Myocyte (in vitro differentiated cells): ENCODE measurements around the gene ARHGAP22. TPM values are rescaled to one million over a fixed set of nuclear protein-coding genes. Genes with fewer than 3 reads are reported as not detected.
A peak's percentile ranks its signal among the peaks of the same experiment; 100 is the strongest.

Experiments
- DNase-seq: peaks from one replicate; pipeline ENCODE4 v3.0.0-alpha.2; 2012; ENCODE audit warnings: low read depth
- total RNA-seq: library from RNA; depleted of rRNA; stranded (reverse); fragments of >200 nt; gene quantifications from 2 replicates; pipeline ENCODE4 v1.2.3, GENCODE V29; 2014

Gene ARHGAP22
- total RNA-seq, 1 donor from 2014 or later = 42.8 TPM

DNA sequence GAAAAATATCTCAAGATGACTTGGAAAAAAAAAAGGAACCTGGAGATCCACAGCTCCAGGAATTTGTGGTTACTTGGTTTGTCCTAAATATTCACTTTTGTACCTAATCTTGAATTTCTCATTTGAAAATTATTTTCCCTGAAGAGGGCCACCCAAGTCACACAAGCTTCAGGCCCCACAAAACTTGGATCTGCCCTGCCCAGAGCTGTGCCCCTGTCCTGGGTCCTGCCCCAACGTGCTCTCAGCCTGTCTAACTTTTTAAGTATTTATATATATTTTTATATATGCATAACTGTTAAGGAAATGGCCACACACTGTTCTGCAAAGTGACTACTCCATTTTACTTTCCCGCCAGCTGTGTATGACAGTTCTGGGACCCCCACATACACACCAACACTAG is 123.5 kb downstream of the ARHGAP22 start:
- DNase-seq = no peak

DNA sequence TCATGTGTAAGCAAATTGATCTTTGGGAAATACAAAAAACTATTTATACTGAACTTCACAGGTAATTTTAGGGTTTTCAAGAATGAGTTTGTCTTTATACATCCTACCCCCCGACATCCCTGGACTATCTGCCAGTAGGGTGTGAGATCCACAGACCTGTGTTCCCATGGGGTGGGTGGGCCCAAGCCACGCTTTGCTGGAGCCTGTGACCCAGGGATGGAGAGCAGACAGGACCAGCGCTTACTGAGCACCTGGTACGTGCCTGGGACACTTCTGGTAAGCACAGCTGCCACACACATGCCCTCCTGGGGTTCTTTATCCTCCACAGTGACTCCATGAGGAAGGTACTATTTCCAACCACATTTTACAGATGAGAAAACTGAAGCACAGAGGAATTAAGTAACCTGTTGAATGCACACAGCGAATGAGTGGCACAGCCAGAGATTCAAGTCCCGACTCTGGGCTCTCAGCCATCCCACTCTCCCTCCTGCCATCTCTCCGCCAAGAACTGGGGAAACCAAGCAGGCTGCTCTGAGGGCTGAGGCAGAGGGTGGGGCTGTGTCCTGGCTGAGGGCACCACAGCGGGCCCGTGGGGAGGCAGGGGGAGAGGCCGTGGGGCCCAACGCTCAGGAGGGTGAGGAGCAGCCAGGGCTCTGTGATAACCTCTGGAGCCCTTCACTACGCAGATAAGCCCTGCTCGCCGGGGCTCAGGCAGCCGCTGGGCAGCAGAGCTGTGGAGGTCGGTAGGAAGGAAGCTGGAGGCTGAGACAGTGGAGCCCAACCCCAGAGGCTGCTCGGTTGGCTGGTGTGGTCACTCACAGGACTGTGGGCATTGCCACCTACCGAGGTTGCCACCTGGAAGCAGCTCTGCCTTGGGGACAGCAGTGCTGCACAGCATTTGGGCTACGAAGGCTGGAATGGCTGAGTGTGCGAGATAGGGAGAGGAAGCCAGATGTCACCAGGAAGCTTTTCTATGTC is 124.2 kb downstream of the ARHGAP22 start:
- DNase-seq = no peak

DNA sequence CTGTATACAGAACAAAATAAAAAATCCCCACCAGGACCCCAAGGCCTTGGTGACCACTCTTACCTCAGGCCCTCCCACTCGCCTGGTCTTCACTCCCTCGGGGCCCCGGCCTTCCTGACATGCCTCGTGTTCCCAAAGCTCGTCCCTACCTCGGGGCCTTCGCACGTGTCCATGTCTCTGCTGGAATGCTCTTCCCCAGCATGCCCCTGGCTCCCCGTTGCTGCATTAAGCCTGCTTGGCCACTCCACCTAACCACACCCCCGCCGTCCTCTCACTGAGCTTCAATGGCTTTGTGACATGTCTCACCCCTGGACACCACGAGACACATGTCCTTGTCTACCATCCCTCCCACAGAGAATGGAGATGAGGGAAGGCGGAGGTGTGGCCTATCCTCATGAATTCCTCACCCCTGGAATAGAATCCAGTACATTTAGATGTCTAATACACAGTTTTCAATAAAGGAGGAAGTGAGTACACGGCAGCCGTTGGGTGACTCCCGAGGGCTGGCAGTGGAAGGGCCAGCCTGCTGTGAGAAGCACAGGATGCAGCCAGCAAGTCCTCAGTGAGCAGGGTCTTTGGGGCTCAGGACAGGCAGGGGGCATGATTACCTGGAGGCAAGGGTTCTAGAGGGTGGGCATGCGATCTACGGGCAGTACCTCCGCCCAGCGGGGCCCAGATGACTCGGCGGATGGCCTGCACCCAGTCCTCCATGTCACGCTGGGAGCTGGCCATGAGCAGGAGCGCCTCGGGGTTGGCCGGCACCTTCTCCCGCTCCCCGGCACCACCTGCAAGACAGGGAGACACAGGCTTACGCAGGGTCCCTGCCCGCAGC is 125.7 kb downstream of the ARHGAP22 start:
- peak; percentile 41 for DNase-seq

DNA sequence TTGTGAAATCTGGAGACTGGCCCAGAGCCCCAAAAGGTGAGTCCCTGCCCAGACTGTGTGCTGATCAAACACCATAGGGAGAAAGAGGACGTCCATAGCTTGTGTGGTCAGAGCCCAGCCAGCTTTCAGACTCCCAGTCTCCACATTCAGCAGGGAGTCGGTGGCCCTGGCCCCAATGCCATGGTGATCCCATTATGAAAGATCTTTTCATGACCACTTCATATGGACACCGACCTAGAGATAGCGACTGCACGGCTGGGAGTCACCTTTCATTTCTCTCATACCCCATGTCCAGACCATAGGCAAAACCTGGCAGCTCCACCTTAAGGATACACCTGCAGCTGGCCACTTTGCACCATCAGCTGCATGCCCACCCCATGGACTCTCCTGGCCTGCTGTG is 126.4 kb downstream of the ARHGAP22 start:
- no peak for DNase-seq

GRCh38 chr10:48477616-48478015 is 127.3 kb downstream of the ARHGAP22 start:
- DNase-seq = no peak

DNA sequence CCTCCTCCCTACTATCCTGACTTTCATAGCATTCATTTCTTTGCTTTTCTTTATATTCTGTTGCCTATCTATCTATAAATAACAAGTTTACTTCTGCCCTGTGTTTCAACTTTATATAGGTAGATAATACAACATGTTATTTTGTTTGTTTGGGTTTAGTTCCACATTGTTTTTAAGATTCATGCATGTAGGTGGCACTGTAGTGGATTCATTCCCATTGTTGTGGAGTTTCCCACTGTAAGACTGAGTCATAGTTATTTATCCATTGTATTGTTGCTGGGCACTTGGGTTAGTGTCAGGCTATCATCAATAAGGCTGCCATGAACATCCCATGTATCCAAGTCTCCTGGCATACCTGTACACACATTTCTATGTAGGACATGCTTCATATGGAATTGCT is 127.7 kb downstream of the ARHGAP22 start:
- DNase-seq = no peak

- DNase-seq = no peak
These were observed 128.4 kb downstream of the ARHGAP22 start for GRCh38 chr10:48476279-48476982.

GRCh38 chr10:48475943-48476278 is 129.0 kb downstream of the ARHGAP22 start:
- DNase-seq = no peak

DNA sequence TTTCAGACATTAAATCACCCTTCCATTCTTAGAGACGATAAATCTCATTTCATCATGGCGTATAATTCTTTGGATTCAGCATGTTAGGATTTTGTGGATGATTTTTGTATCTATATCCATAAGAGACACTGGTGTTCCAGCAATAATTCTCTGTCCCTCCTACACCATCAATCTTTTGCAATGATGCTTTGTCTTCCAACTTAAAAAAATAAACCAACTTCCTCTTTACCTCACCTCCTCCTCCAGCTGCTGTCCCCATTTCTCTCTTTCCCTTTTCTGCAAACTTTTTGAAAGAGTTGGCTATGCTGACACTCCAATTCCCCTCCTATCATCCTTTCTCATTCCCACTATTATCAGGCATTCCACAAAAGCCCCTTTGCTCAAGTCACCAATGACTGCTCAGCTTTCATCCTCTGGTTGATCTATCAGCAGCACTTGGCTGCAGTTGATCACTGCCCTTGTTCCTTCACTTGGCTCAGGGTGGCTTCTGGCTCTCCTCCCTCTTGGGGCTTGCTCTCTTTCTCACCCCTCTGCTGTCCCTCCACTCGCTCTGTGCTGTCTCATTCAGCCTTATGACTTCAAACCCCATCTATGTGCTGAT is 130.0 kb downstream of the ARHGAP22 start:
- no peak for DNase-seq

DNA sequence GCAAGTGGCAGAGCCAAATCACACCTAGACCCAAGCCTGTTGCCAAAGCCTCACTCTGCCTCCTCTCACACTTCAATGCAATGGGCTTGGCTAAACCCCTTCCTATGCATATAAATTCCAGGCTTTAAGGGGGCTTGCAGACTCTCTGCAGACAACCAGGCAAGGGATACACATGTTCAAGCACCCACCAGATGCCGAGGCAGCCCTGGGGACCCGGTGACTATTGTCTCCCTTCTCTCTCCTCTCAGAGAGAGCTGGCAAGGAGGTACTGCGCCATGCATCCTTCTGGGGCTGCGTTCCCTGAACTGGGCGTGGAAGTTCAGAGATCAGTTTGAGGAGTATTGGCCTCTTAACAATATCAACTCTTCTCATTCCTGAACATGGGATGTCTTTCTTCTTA is 131.2 kb downstream of the ARHGAP22 start:
- no peak for DNase-seq

GRCh38 chr10:48472501-48473069 is 132.3 kb downstream of the ARHGAP22 start:
- no peak for DNase-seq

GRCh38 chr10:48470893-48471805 is 133.7 kb downstream of the ARHGAP22 start:
- peak; percentile 52 for DNase-seq

- peak; percentile 73 for DNase-seq
These were observed 134.6 kb downstream of the ARHGAP22 start for GRCh38 chr10:48470115-48470892.

GRCh38 chr10:48469516-48470020 is 135.3 kb downstream of the ARHGAP22 start:
- DNase-seq = peak; percentile 41

GRCh38 chr10:48468866-48469511 is 135.9 kb downstream of the ARHGAP22 start:
- peak; percentile 62 for DNase-seq

GRCh38 chr10:48468130-48468790 is 136.6 kb downstream of the ARHGAP22 start:
- DNase-seq = no peak

GRCh38 chr10:48467669-48468068 is 137.2 kb downstream of the ARHGAP22 start:
- DNase-seq = no peak
